Middle frontal gyrus (tissue), 1 donor: ENCODE measurements around the gene CD59.

Source experiments
- DNase-seq: peaks from one replicate; pipeline ENCODE4 v3.0.0-alpha.2; 2015; ENCODE audit warnings: low spot score; ENCODE audit errors: extremely low spot score

CD59 gene

GRCh38 chr11:33736148-33736812 lies at the start of gene CD59:
Gene CD59, minus strand, starts transcription at chr11:33736423. Its CDS starts 13,978 bp downstream, at chr11:33722445.
- DNase-seq: peak; percentile 57

- no peak for DNase-seq
Measured at GRCh38 chr11:33785609-33786008, 49.4 kb upstream of the CD59 start.

GRCh38 chr11:33779849-33780528 lies 43.8 kb upstream of the CD59 start:
- DNase-seq: no peak

- no peak for DNase-seq
Measured at GRCh38 chr11:33778675-33779074, 42.5 kb upstream of the CD59 start.

GRCh38 chr11:33777906-33778305 lies 41.7 kb upstream of the CD59 start:
- no peak for DNase-seq

GRCh38 chr11:33775832-33776470 lies 39.7 kb upstream of the CD59 start:
- no peak for DNase-seq

- no peak for DNase-seq
Measured at GRCh38 chr11:33775467-33775807, 39.2 kb upstream of the CD59 start.

GRCh38 chr11:33774736-33775466 lies 38.7 kb upstream of the CD59 start:
- no peak for DNase-seq

GRCh38 chr11:33773987-33774735 lies 37.9 kb upstream of the CD59 start, which contains the start of gene FBXO3:
Gene FBXO3, minus strand, starts transcription at chr11:33774520. Its CDS starts 23 bp downstream, at chr11:33774497.
- DNase-seq: peak; percentile 65

GRCh38 chr11:33773404-33773986 lies 37.3 kb upstream of the CD59 start:
- DNase-seq: no peak

GRCh38 chr11:33772870-33773269 lies 36.6 kb upstream of the CD59 start:
- no peak for DNase-seq

- DNase-seq: no peak
Measured at GRCh38 chr11:33772300-33772699, 36.1 kb upstream of the CD59 start.

GRCh38 chr11:33770236-33770635 lies 34.0 kb upstream of the CD59 start:
- DNase-seq: no peak

GRCh38 chr11:33769542-33769941 lies 33.3 kb upstream of the CD59 start:
- no peak for DNase-seq

GRCh38 chr11:33767624-33768023 lies 31.4 kb upstream of the CD59 start:
- DNase-seq: no peak

GRCh38 chr11:33766085-33766484 lies 29.9 kb upstream of the CD59 start:
- no peak for DNase-seq

GRCh38 chr11:33761471-33761870 lies 25.2 kb upstream of the CD59 start:
- no peak for DNase-seq

- DNase-seq: no peak
Measured at GRCh38 chr11:33753304-33753967, 17.2 kb upstream of the CD59 start.

GRCh38 chr11:33751878-33752277 lies 15.7 kb upstream of the CD59 start:
- DNase-seq: no peak

GRCh38 chr11:33747979-33748378 lies 11.8 kb upstream of the CD59 start:
- no peak for DNase-seq
